ENCODE results near the gene FAM3D.

FAM3D gene

DNA sequence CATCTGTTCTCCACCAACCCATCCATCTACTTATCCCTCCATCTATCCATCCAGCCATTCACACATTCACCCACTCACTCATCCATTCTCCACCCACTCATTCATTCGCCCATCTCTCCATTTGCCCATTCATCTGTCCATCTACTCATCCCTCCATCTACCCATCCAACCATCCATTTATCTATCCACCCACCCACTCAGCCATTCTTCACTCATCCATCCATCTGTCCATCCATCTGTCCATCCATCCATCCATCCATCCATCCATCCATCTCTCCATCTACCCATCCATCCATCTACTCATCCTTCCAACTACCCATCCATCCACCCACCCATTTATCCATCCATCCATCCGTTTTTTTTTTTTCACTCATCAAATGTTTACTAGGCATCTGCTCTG is 13.9 kb downstream of the FAM3D start:
- DNase-seq = no peak

DNA sequence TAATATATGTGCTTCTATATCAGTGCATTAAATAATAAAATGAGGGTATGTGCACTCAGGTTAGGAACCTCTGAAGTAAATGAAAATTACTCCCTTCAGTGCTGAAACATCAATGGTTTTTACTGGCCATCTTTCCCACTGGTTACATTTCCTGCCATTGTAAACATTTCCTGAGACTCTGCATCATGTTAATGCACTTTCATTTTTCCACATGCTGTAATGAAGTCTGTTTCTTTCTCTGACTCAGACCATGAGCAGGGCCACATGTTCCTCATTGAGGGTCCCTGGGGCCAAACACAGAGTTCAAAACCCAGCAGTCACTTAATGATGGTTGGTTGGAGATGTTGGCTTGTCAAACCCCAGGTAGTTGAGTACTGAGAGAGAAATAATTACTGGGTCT is 15.3 kb downstream of the FAM3D start:
- no peak for DNase-seq

DNA sequence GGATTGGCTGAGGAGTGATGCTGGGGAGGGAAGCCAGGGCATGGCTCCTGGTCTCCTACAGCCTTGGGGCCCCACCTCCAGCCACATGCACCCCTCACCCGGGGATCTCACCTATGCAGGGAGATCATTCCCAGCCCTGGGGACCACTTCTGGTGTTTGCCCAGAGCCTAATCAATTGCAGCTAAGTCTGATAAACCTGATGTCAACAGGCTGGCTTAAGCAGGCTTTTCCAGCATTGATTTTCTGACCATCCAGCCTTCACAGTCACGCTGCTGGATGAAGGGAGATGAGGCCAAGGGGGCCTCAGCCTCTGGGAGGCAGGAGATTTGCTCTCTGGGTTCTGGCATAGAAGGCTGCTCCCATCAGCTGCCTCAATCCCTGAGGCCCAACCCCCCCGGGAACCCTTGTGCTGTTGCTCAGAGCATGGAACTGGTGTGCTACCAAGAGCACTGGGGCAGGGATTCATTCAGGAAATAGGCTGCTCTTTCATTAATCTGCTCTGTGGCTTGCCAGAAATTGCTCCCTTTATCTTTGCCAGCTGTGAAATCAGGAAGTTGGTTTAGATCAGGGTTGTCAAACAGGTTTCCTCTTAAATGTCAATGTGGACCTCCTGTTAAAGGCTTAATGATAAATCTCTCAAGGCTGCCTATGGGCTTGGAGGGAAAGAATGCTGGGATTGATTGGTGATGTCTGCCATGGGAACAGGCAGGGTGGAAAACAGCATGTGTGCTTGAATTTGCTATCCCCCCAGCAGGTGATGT is 19.0 kb downstream of the FAM3D start:
- DNase-seq = no peak

DNA sequence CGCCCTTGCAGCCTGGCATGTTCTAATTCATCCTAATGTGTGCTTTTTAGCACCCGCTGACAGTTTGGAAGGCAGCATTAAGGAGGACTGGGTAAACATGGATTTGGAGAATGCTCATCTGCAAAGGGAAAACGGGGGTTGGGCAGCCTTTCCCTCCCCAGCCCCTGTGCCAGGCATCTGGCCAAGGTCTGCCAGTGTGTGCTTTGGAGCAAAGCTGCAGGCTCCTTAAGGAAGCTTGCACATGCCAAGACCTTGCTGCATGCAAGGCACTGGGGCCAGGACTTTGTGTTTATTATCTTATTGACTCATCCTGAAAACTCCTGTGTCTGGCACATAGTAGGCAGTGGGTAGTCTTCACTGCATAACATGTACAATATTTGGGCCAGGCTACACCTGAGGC is 20.1 kb downstream of the FAM3D start:
- no peak for DNase-seq

DNA sequence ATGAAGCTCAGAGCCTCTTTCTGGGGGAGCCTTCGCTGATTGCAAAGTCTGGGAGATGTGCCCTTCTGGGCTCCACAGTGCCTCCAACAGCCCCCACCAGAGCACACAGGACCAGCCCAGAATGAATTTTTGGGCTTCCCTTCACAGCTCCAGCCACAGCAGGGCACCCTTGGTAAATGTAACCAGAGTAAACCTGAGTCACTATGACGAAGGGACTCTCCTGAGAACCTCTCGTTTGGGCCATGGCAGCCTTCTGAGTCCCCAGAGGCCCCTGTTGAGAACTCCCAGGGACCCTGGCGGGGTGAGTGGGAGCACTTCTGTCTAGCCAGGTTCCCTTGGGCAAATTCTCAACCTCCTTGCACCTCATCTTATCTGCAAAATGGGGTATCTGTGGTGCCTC is 20.8 kb downstream of the FAM3D start:
- no peak for DNase-seq

DNA sequence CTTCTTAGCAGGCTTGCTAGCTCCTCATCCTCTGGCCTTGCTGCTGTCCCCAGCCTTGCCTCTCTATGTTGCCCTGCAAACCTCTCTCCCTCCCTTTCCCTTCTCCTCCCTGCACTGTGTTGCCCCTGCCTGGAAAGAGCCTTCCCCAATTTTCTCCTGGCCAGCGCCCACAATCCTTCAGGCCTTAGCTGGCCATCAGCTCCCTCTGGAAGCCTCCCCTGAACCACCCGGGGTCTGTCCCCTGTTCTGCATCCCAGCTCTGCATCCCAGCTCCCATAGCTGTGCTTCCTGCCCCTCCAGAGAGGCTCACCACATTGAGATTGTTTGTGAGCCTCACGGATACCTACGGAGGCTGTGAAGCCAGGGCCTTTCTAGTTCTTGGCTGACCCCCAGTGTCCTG is 23.7 kb downstream of the FAM3D start:
- DNase-seq = no peak

DNA sequence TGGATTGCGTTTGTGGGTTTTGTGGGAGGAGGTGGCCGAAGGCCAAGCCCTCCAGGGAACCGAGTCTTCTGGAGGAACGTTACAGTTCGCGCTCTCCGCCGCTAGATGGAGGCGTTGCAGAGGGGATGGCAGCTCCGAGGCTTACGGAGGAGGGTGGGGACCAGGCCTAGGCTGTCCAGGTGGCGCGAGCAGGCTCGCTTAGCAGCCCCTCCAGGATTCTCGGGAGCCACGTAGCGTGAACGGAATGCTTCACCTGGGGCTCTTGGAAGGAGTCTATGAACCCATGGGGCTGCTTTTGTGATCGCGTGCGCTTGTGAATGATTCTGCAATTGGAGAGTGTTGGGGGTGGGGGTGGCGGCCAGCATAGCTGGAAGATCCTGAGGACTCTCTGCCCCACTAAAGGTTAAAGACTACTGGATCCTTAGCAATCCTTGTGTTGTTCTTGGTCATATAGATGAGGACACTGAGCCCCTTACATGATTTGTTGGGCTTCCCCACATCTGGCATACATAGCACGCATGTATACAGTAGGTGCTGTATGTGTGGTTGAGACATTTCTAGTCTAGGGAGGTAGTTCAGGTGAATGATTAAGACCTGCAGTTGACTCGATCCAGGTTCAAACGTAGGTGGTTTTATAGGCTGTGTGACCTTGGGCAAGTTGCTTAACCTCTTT is 25.7 kb downstream of the FAM3D start:
- peak in 3 of 5 donors; percentile 14 to 32 (median 30) for DNase-seq

DNA sequence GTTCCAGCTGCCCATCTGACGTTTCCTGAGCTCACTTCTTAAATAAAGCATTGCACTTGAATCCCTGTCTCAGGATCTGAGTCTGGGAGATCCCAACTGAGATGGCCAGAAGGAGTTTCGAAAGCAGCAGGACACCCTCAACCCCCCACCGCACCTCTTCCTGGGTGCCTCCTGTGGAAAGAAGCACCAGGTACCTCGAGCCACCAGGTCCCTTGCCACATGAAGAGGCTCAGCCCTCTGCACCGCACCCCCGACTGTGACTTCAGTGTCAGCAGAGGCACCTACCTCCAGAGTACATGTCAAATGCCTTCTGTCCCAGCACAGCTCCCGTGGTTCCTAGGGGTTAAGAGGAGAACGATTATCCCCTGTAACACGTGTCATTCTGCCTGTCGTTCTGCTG is 26.7 kb downstream of the FAM3D start:
- no peak for DNase-seq

- DNase-seq = no peak
These were observed 27.6 kb downstream of the FAM3D start for GRCh38 chr3:58639001-58639400.

GRCh38 chr3:58638591-58638990 is 28.0 kb downstream of the FAM3D start:
- no peak for DNase-seq

GRCh38 chr3:58637509-58637908 is 29.1 kb downstream of the FAM3D start:
- no peak for DNase-seq

- no peak for DNase-seq
These were observed 30.9 kb downstream of the FAM3D start for GRCh38 chr3:58635371-58636285.

DNA sequence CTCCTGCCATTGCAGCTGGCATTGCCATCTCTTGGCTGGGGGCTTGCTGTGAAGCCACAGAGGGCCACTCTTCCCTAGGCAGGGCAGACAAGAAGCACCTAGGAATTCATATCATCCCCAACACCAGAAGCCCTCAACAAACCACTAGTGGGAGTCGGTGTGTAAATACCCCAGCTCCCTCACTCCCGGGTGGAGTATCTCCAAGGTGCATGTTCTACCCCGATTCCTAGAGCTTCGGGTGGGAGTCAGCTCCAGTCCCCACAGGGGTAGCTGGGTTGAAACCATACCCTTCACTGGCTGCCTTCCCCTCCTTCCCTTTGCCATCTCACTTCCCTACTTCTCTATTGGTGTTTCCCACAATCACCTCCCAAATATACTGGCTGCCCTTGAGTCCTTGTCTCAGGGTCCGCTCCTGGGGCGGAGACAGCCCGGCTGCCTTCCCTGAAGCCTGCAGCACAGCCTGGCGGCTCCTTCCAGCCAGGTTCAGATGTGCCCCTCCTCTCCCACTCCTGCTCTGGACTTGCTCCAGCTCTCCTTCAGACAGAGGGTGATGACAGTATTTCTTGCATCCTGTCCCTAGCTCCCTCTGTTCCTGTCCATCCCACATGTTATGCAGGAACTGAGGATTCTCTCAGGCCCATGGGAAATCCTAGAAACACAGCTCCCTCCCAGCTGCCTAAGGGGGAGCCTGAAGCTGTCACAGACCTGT is 33.3 kb downstream of the FAM3D start:
- no peak for DNase-seq

- no peak for DNase-seq
These were observed 34.8 kb downstream of the FAM3D start for GRCh38 chr3:58631742-58632141.

GRCh38 chr3:58630710-58631092 is 35.9 kb downstream of the FAM3D start:
- DNase-seq = no peak

- DNase-seq = peak in 4 of 5 donors; percentile 24 to 49 (median 40)
These were observed 36.4 kb downstream of the FAM3D start for GRCh38 chr3:58630076-58630709.

- DNase-seq = no peak
These were observed 36.9 kb downstream of the FAM3D start for GRCh38 chr3:58629629-58630028.

DNA sequence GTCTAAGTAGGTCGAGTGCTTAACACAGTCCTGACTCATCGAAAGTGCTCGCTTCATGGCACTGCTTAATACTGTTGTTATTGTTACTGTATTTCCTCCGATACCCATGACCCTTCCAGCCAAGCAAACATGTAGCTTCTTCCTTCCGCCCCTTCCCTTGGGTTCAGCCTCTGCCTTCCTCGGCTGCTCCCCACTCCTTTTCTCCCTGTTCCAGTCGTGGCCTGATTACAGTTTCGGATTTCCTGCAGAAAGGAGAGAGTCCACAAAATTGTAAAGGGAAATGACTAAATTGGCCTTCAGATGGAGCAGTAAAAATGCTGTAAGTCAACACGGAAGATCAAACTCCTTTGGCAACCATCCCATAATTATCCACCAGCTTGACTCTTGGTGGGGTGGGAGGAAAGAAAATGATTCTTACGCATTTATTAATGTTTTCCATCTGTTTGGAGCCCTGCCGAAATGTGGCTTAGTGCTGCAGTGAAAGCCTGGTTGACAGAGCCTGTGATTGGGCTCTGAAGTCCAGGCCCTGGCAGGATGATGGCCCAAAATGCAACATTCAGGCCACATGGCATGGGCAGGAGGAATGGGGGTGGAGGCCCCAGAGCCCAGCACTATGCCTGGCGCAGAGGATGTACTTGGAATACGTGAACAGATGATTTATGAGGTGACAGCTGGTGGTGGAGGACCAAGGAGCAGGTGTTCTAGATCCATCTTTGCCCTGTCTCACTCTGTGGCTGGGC is 37.6 kb downstream of the FAM3D start:
- DNase-seq = no peak

DNA sequence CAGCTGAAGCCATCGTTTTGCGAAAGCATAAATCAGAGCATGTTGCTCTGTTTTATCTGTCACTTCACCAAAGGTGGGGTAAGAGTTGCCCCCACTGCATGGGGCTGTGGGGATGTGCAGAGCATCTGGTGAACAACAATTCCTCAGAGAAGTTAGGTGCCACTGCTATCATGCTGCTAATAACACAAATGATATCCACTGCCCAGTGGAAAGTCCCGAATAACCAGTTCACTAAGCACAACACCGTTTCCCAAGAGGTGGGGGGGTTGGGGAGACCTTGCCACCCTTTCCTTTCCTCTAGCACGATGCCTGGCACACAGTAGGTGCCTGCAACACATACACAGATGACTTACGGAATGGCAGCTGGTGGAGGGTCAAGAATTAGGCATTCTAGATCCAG is 38.6 kb downstream of the FAM3D start:
- no peak for DNase-seq

- no peak for DNase-seq
These were observed 39.0 kb downstream of the FAM3D start for GRCh38 chr3:58627570-58627885.

GRCh38 chr3:58626841-58627569 is 39.6 kb downstream of the FAM3D start:
- DNase-seq = no peak
